IMR-90 (cell line): ENCODE data around the gene MMD. TPM values are rescaled to one million over a fixed set of nuclear protein-coding genes. Genes with fewer than 3 reads are reported as not detected.

Experiments used
- ATAC-seq: fragments of 200-7000 bp; cut with Tn5 transposase; 2 replicates; pipeline ENCODE4 v1.9.1; 2020; ENCODE audit warnings: low read depth, mild to moderate bottlenecking, moderate library complexity
- BruUV-seq: library from RNA; stranded (reverse); fragments of 400-500 nt; replicated peaks from 2 replicates; lab custom pipeline; 2021; lab: Mats Ljungman, UMichigan
- CTCF ChIA-PET: fragments of 300-600 bp; formaldehyde crosslinking; extraction: SDS; loops from one replicate; lab custom pipeline; 2021; ENCODE audit warnings: antibody characterized with exemption; lab: Yijun Ruan, JAX
- POLR2A ChIA-PET: fragments of 300-600 bp; sonication (Branson Sonifier 250); formaldehyde crosslinking; loops from one replicate; lab custom pipeline; 2022; ENCODE audit warnings: antibody characterized with exemption; ENCODE audit not compliant: unreplicated experiment; lab: Charles Lee
- DNase-seq: peaks from one replicate; pipeline ENCODE4 v3.0.0; 2013
- H2AFZ ChIP-seq: replicated peaks from 2 replicates; pipeline ENCODE3; 2013; ENCODE audit warnings: low read length, mild to moderate bottlenecking; ENCODE audit not compliant: poor library complexity
- H2AK5ac ChIP-seq: 2 replicates; pipeline ENCODE4 v1.6.1; 2013; ENCODE audit warnings: low read depth, low read length, inconsistent platforms
- H2AK9ac ChIP-seq: replicated peaks from 2 replicates; pipeline ENCODE3; 2013; ENCODE audit warnings: mild to moderate bottlenecking, low read depth, low read length, moderate library complexity; ENCODE audit not compliant: poor library complexity
- H2BK120ac ChIP-seq: 2 replicates; pipeline ENCODE4 v1.6.1; 2013; ENCODE audit warnings: low read depth, low read length, inconsistent platforms
- H2BK15ac ChIP-seq: 3 replicates; pipeline ENCODE4 v1.6.1; 2013; ENCODE audit warnings: low read depth, low read length, inconsistent platforms
- H2BK20ac ChIP-seq: 2 replicates; pipeline ENCODE4 v1.6.1; 2013; ENCODE audit warnings: low read depth, mild to moderate bottlenecking, inconsistent platforms, low read length, moderate library complexity
- H2BK5ac ChIP-seq: 2 replicates; pipeline ENCODE4 v1.6.1; 2013; ENCODE audit warnings: mild to moderate bottlenecking, low read depth, low read length, inconsistent platforms; ENCODE audit not compliant: poor library complexity, severe bottlenecking
- H3K14ac ChIP-seq: replicated peaks from 2 replicates; pipeline ENCODE4 v1.6.1; 2013; ENCODE audit warnings: low read depth, low read length, inconsistent platforms
- H3K18ac ChIP-seq: 2 replicates; pipeline ENCODE4 v1.6.1; 2013; ENCODE audit warnings: low read depth, low read length, control low read depth
- H3K23ac ChIP-seq: 2 replicates; pipeline ENCODE4 v1.6.1; 2013; ENCODE audit warnings: low read depth, low read length, inconsistent platforms
- H3K27ac ChIP-seq: 2 replicates; pipeline ENCODE4 v1.5.1; 2013; ENCODE audit warnings: mild to moderate bottlenecking, control low read depth, low read length; ENCODE audit not compliant: insufficient read depth
- H3K27me3 ChIP-seq: 2 replicates; pipeline ENCODE4 v1.6.1; 2013; ENCODE audit warnings: low read length; ENCODE audit not compliant: control insufficient read depth, insufficient read depth
- H3K36me3 ChIP-seq: 2 replicates; pipeline ENCODE4 v1.6.1; 2013; ENCODE audit warnings: low read length, mixed read lengths; ENCODE audit not compliant: control insufficient read depth, insufficient read depth
- H3K4ac ChIP-seq: 2 replicates; pipeline ENCODE4 v1.6.1; 2013; ENCODE audit warnings: low read depth, low read length, inconsistent platforms
- H3K4me1 ChIP-seq: 2 replicates; pipeline ENCODE4 v1.6.1; 2013; ENCODE audit warnings: low read length, mixed read lengths; ENCODE audit not compliant: control insufficient read depth, insufficient read depth
- H3K4me2 ChIP-seq: 2 replicates; pipeline ENCODE4 v1.6.1; 2013; ENCODE audit warnings: low read depth, mild to moderate bottlenecking, control low read depth, low read length, moderate library complexity
- H3K4me3 ChIP-seq: 2 replicates; pipeline ENCODE4 v1.5.1; 2013; ENCODE audit warnings: low read depth, mild to moderate bottlenecking, control low read depth, low read length, moderate library complexity; ENCODE audit not compliant: insufficient read depth
- H3K56ac ChIP-seq: 2 replicates; pipeline ENCODE4 v1.6.1; 2013; ENCODE audit warnings: low read length, inconsistent platforms; ENCODE audit not compliant: insufficient read depth; ENCODE audit errors: extremely low read depth
- H3K79me1 ChIP-seq, 2 experiments: 2 replicates each; pipeline ENCODE4 v1.6.1; 2013; ENCODE audit warnings: low read length in 2 of 2, inconsistent platforms in 1 of 2, low read depth in 1 of 2
- H3K9ac ChIP-seq: 2 replicates; pipeline ENCODE4 v1.6.1; 2013; ENCODE audit warnings: low read depth, low read length, control low read depth
- H3K9me1 ChIP-seq: 2 replicates; pipeline ENCODE4 v1.6.1; 2013; ENCODE audit warnings: low read length, inconsistent platforms; ENCODE audit not compliant: insufficient read depth
- H3K9me3 ChIP-seq: 2 replicates; pipeline ENCODE4 v1.6.1; 2013; ENCODE audit warnings: low read length; ENCODE audit not compliant: control insufficient read depth, insufficient read depth
- H4K20me1 ChIP-seq: 2 replicates; pipeline ENCODE4 v1.6.1; 2013; ENCODE audit warnings: low read length, inconsistent platforms; ENCODE audit not compliant: insufficient read depth
- H4K5ac ChIP-seq: 2 replicates; pipeline ENCODE4 v1.6.1; 2013; ENCODE audit warnings: mild to moderate bottlenecking, low read depth, low read length, control low read depth
- H4K8ac ChIP-seq, 2 experiments: 2 replicates each; pipeline ENCODE4 v1.6.1; 2013; ENCODE audit warnings: low read depth in 2 of 2, low read length in 2 of 2, control low read depth in 1 of 2, inconsistent platforms in 1 of 2
- H4K91ac ChIP-seq: 2 replicates; pipeline ENCODE4 v1.6.1; 2013; ENCODE audit warnings: low read depth, low read length, inconsistent platforms; ENCODE audit not compliant: insufficient read depth
- BHLHE40 ChIP-seq: fragments of 150-350 bp; IDR thresholded peaks from 2 replicates; pipeline ENCODE4 v1.6.1; 2016; ENCODE audit warnings: mild to moderate bottlenecking, low read depth, low read length
- CEBPB ChIP-seq: IDR thresholded peaks from 2 replicates; pipeline ENCODE4 v1.6.1; 2012; ENCODE audit warnings: low read depth, low read length, improper control_type of control experiment
- CHD1 ChIP-seq: IDR thresholded peaks from 2 replicates; pipeline ENCODE4 v1.6.1; 2012; ENCODE audit warnings: low read depth, low read length, improper control_type of control experiment
- CTCF ChIP-seq: conservative IDR thresholded peaks from 2 replicates; pipeline ENCODE4 v1.5.1; 2012; ENCODE audit warnings: mild to moderate bottlenecking, low read depth, low read length, improper control_type of control experiment
- FOS ChIP-seq: fragments of 150-350 bp; IDR thresholded peaks from 2 replicates; pipeline ENCODE4 v1.6.1; 2016; ENCODE audit warnings: low read depth, low read length
- MAFK ChIP-seq: IDR thresholded peaks from 2 replicates; pipeline ENCODE4 v1.6.1; 2012; ENCODE audit warnings: low read depth, low read length, improper control_type of control experiment
- MAZ ChIP-seq: IDR thresholded peaks from 2 replicates; pipeline ENCODE4 v1.6.1; 2012; ENCODE audit warnings: low read depth, mild to moderate bottlenecking, low read length, improper control_type of control experiment, moderate library complexity, borderline replicate concordance
- MXI1 ChIP-seq: IDR thresholded peaks from 2 replicates; pipeline ENCODE4 v1.6.1; 2012; ENCODE audit warnings: low read depth, mild to moderate bottlenecking, low read length, moderate library complexity, borderline replicate concordance
- NFE2L2 ChIP-seq: fragments of 150-350 bp; IDR thresholded peaks from 2 replicates; pipeline ENCODE4 v1.6.1; 2016; ENCODE audit warnings: low read depth, mild to moderate bottlenecking, low read length
- POLR2A ChIP-seq: IDR thresholded peaks from 2 replicates; pipeline ENCODE4 v1.6.1; 2012; ENCODE audit warnings: mild to moderate bottlenecking, low read depth, low read length
- RAD21 ChIP-seq: IDR thresholded peaks from 2 replicates; pipeline ENCODE4 v1.6.1; 2012; ENCODE audit warnings: low read length, improper control_type of control experiment
- RCOR1 ChIP-seq: IDR thresholded peaks from 2 replicates; pipeline ENCODE4 v1.6.1; 2012; ENCODE audit warnings: mild to moderate bottlenecking, low read length, improper control_type of control experiment; ENCODE audit not compliant: insufficient replicate concordance
- RFX5 ChIP-seq: IDR thresholded peaks from 2 replicates; pipeline ENCODE4 v1.8.0; 2012; ENCODE audit warnings: low read depth, mild to moderate bottlenecking, low read length, moderate library complexity
- SMC3 ChIP-seq: fragments of 150-350 bp; IDR thresholded peaks from 2 replicates; pipeline ENCODE4 v1.6.1; 2016; ENCODE audit warnings: low read depth, mild to moderate bottlenecking, antibody characterized with exemption, low read length, moderate library complexity
- USF2 ChIP-seq: fragments of 150-350 bp; IDR thresholded peaks from 2 replicates; pipeline ENCODE4 v1.6.1; 2017; ENCODE audit warnings: mild to moderate bottlenecking, antibody characterized with exemption, low read length, low read depth
- WGBS, 2 experiments: methylation state at CpG; one replicate each; pipeline versions ENCODE4 v1.1.5 to v1.1.7; 2013; ENCODE audit warnings: missing lambda C conversion rate in 2 of 2; ENCODE audit not compliant: insufficient read length in 1 of 2; ENCODE audit errors: extremely low coverage in 2 of 2; 5-methylcytosine and 5-hydroxymethylcytosine counted together
- dilution Hi-C: fragments of 300-500 bp; cut with HindIII; formaldehyde crosslinking; loops from one replicate; pipeline ENCODE4 v1.14.3; 2018; ENCODE audit warnings: low sequenced_read_pairs; ENCODE audit not compliant: unreplicated experiment
- in situ Hi-C: fragments of 300-500 bp; cut with MboI; formaldehyde crosslinking; loops from 3 replicates; pipeline ENCODE4 v1.14.3; 2019; ENCODE audit warnings: low sequenced_read_pairs, inconsistent platforms, mixed read lengths
- intact Hi-C: fragments of 100-400 bp; cut with micrococcal nuclease; formaldehyde crosslinking; loops from 2 replicates; pipeline ENCODE4 v1.10.0; 2022
- polyA plus RNA-seq, 3 experiments: library from polyadenylated mRNA; depleted of rRNA; stranded (reverse); fragments of >200 nt; gene quantifications; 2 replicates each; pipeline ENCODE4 v1.2.3, GENCODE V29; 2012; ENCODE audit warnings: low replicate concordance in 1 of 3
- total RNA-seq: library from RNA; depleted of rRNA; stranded (reverse); fragments of >200 nt; gene quantifications from 2 replicates; pipeline ENCODE4 v1.2.3, GENCODE V29; 2012
- TF ChIP-seq, protein P1 (sequence below): fragments of 150-350 bp; IDR thresholded peaks from 2 replicates; pipeline ENCODE4 v1.6.1; 2016; ENCODE audit warnings: low read depth, mild to moderate bottlenecking, low read length, moderate library complexity, borderline replicate concordance

Gene MMD
- total and polyA plus RNA-seq, 2 of the 4 experiments (the other 2 are of a cell fraction), result 6.3 to 7.0 TPM

DNA sequence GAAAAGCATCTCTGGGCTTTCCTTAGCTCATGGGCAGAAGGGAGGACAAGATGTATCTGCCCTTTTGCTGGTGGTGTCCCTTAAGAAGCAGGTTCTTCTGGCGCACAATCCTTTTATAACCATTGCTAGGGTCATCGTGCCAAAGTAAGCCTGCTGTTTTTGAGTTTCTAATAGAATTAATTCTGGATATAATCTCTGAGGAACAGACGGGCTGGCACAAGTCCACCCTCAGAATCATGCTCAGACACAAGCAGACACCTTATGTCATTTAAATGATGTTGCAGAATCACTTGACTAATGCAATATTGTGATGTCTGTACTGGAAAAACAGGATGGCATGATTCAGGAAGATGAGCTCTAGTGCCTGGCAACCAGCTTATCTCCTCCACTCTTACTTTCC lies 18.8 kb upstream of the MMD start:
- peak overlapping the region; percentile 35; the same call in 1 of the 2 replicates for H2AK5ac ChIP-seq
- H3K4me3 ChIP-seq, result no peak overlapping the region
- no peak overlapping the region for H2BK15ac ChIP-seq
- intact Hi-C loops, result loop anchor here (1.0 kb wide), 1 partner anchor 44 kb away; no protein-coding TSS in a partner anchor
- H2BK5ac ChIP-seq, result no peak overlapping the region
- H3K56ac ChIP-seq, result no peak overlapping the region
- ChIA-PET CTCF (no interaction called here), POLR2A (no interaction called here)
- H3K4me2 ChIP-seq, result no peak overlapping the region
- H4K8ac ChIP-seq, result no peak overlapping the region
- in situ Hi-C loops, result no loop called here
- no TSS peak for BruUV-seq
- no peak for TF ChIP-seq CEBPB
- TF ChIP-seq MXI1, result no peak
- TF ChIP-seq FOS, result no peak
- no peak for TF ChIP-seq RCOR1
- no peak for TF ChIP-seq MAFK
- TF ChIP-seq CHD1, result no peak
- no peak for TF ChIP-seq POLR2A
- TF ChIP-seq SMC3, result no peak
- TF ChIP-seq, protein P1, sequence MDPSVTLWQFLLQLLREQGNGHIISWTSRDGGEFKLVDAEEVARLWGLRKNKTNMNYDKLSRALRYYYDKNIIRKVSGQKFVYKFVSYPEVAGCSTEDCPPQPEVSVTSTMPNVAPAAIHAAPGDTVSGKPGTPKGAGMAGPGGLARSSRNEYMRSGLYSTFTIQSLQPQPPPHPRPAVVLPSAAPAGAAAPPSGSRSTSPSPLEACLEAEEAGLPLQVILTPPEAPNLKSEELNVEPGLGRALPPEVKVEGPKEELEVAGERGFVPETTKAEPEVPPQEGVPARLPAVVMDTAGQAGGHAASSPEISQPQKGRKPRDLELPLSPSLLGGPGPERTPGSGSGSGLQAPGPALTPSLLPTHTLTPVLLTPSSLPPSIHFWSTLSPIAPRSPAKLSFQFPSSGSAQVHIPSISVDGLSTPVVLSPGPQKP, result no peak
- TF ChIP-seq USF2, result no peak
- TF ChIP-seq NFE2L2, result no peak
- TF ChIP-seq RAD21, result no peak
- no peak for TF ChIP-seq MAZ
- no peak for TF ChIP-seq RFX5
- no peak for TF ChIP-seq CTCF
- no peak for TF ChIP-seq BHLHE40
- no peak for DNase-seq
- dilution Hi-C loops, result no loop called here
- H3K27ac ChIP-seq, result no peak overlapping the region
- H3K9me3 ChIP-seq, result no peaks in the 10 kb centered on the region
- H3K18ac ChIP-seq, result no peak overlapping the region
- no peak overlapping the region for H2BK120ac ChIP-seq
- H4K5ac ChIP-seq, result no peak overlapping the region; the same call in 1 of the 2 replicates
- no peak overlapping the region for H2AFZ ChIP-seq
- H4K20me1 ChIP-seq, result no peaks in the 10 kb centered on the region
- WGBS, 2 experiments, result no CpG with 5 or more reads among the region's 3 CpGs
- H3K9ac ChIP-seq, result no peak overlapping the region
- peaks cover 12% of the 10 kb centered on the region for H3K9me1 ChIP-seq
- H3K4me1 ChIP-seq, result peaks cover 18% of the 10 kb centered on the region
- H2AK9ac ChIP-seq, result no peak overlapping the region
- no peak overlapping the region for H3K14ac ChIP-seq
- H3K27me3 ChIP-seq, result no peaks in the 10 kb centered on the region
- no peaks in the 10 kb centered on the region for H3K79me1 ChIP-seq
- H3K36me3 ChIP-seq, result no peaks in the 10 kb centered on the region
- no peak for ATAC-seq
- H4K91ac ChIP-seq, result no peak overlapping the region
- no peak overlapping the region for H3K4ac ChIP-seq
- H2BK20ac ChIP-seq, result no peak overlapping the region
- H3K23ac ChIP-seq, result no peak overlapping the region
